Liver (tissue), 9 donors: ENCODE results near the gene LHCGR. TPM values are rescaled to one million over a fixed set of nuclear protein-coding genes. Genes with fewer than 3 reads are reported as not detected.

ENCODE experiments used
- DNase-seq: peaks from one replicate; pipeline ENCODE4 v3.0.0-alpha.2; 2017; ENCODE audit warnings: low spot score
- H3K27ac ChIP-seq, 2 donors: one replicate each; pipeline ENCODE4 v1.7.0; 2013; ENCODE audit warnings: inconsistent platforms in 2 of 2, low read length in 2 of 2, control low read depth in 1 of 2, low read depth in 1 of 2, mild to moderate bottlenecking in 1 of 2
- H3K27me3 ChIP-seq, 4 donors: one replicate each; pipeline versions ENCODE4 v1.6.1 to v1.7.0; 2013; ENCODE audit warnings: low read length in 3 of 4, inconsistent platforms in 1 of 4, mild to moderate bottlenecking in 1 of 4, moderate library complexity in 1 of 4; ENCODE audit not compliant: control insufficient read depth in 4 of 4, insufficient read depth in 4 of 4
- H3K36me3 ChIP-seq, 4 donors: one replicate each; pipeline versions ENCODE4 v1.6.1 to v1.7.0; 2013; ENCODE audit warnings: low read length in 3 of 4, mild to moderate bottlenecking in 3 of 4, low read depth in 1 of 4, moderate library complexity in 1 of 4; ENCODE audit not compliant: control insufficient read depth in 4 of 4, insufficient read depth in 3 of 4
- H3K4me1 ChIP-seq, 4 donors: one replicate each; pipeline versions ENCODE4 v1.6.1 to v1.7.0; 2013; ENCODE audit warnings: low read length in 3 of 4, mild to moderate bottlenecking in 3 of 4, moderate library complexity in 1 of 4; ENCODE audit not compliant: control insufficient read depth in 4 of 4, insufficient read depth in 4 of 4
- H3K4me3 ChIP-seq, 3 donors: one replicate each; pipeline versions ENCODE4 v1.6.1 to v1.7.0; 2013; ENCODE audit warnings: low read length in 3 of 3, control low read depth in 1 of 3, low read depth in 1 of 3, mild to moderate bottlenecking in 1 of 3
- H3K9ac ChIP-seq, 2 donors: one replicate each; pipeline ENCODE4 v1.7.0; 2013; ENCODE audit warnings: low read length in 2 of 2, mild to moderate bottlenecking in 2 of 2, moderate library complexity in 2 of 2, control low read depth in 1 of 2, low read depth in 1 of 2
- H3K9me3 ChIP-seq, 4 donors: one replicate each; pipeline versions ENCODE4 v1.6.1 to v1.7.0; 2013; ENCODE audit warnings: low read length in 3 of 4; ENCODE audit not compliant: control insufficient read depth in 4 of 4
- EGR1 ChIP-seq, 2 donors: IDR thresholded peaks; 2 replicates each; pipeline ENCODE4 v1.6.1; 2016 to 2018; ENCODE audit warnings: antibody characterized with exemption in 2 of 2, low read depth in 2 of 2
- FOXA1 ChIP-seq: IDR thresholded peaks from 2 replicates; pipeline ENCODE4 v1.6.1; 2016; ENCODE audit warnings: antibody characterized with exemption
- FOXA2 ChIP-seq: IDR thresholded peaks from 2 replicates; pipeline ENCODE4 v1.6.1; 2016; ENCODE audit warnings: antibody characterized with exemption
- GABPA ChIP-seq, 2 donors: IDR thresholded peaks in 1 of 2; conservative IDR thresholded peaks in 1 of 2; 2 replicates each; pipeline ENCODE4 v1.6.1; 2016; ENCODE audit warnings: antibody characterized with exemption in 2 of 2, mild to moderate bottlenecking in 1 of 2, moderate library complexity in 1 of 2
- HNF4G ChIP-seq: IDR thresholded peaks from 2 replicates; pipeline ENCODE4 v1.6.1; 2016; ENCODE audit warnings: antibody characterized with exemption
- JUND ChIP-seq, 2 donors: IDR thresholded peaks; 2 replicates each; pipeline ENCODE4 v1.6.1; 2016; ENCODE audit warnings: antibody characterized with exemption in 2 of 2
- NR2F2 ChIP-seq: IDR thresholded peaks from 2 replicates; pipeline ENCODE4 v1.6.1; 2016; ENCODE audit warnings: antibody characterized with exemption
- RAD21 ChIP-seq, 2 donors: IDR thresholded peaks; 2 replicates each; pipeline ENCODE4 v1.6.1; 2016; ENCODE audit warnings: antibody characterized with exemption in 2 of 2, mild to moderate bottlenecking in 2 of 2
- RXRA ChIP-seq, 2 donors: IDR thresholded peaks; 2 replicates each; pipeline ENCODE4 v1.6.1; 2017 to 2018; ENCODE audit warnings: antibody characterized with exemption in 2 of 2, mild to moderate bottlenecking in 1 of 2
- SP1 ChIP-seq: IDR thresholded peaks from 2 replicates; pipeline ENCODE4 v1.6.1; 2018; ENCODE audit warnings: antibody characterized with exemption, mild to moderate bottlenecking
- YY1 ChIP-seq: IDR thresholded peaks from 2 replicates; pipeline ENCODE4 v1.6.1; 2016; ENCODE audit warnings: antibody characterized with exemption, mild to moderate bottlenecking
- WGBS: extraction: QIAGEN DNeasy Blood & Tissue Kit; methylation state at CpG from one replicate; pipeline ENCODE4 v1.1.7; 2013; 5-methylcytosine and 5-hydroxymethylcytosine counted together
- polyA plus RNA-seq, 2 donors: library from polyadenylated mRNA; stranded (reverse) in 1 of 2; unstranded in 1 of 2; fragments of 200-250 nt in 1 of 2; fragments of >200 nt in 1 of 2; fragmentation: Nextera tagmentation in 1 of 2; extraction: Ambion mirVana in 1 of 2; gene quantifications; one replicate each; pipeline versions ENCODE4 v1.2.1 to v1.2.3, GENCODE V29; 2013 to 2015
- total RNA-seq, 2 donors: library from RNA; depleted of rRNA; stranded (reverse); fragments of >200 nt; gene quantifications; one replicate each; pipeline ENCODE4 v1.2.3, GENCODE V29; 2014
- TF ChIP-seq, protein P1 (sequence below): IDR thresholded peaks from 2 replicates; pipeline ENCODE4 v1.6.1; 2016; ENCODE audit warnings: antibody characterized with exemption
- TF ChIP-seq, protein P2 (sequence below): IDR thresholded peaks from 2 replicates; pipeline ENCODE4 v1.6.1; 2016; ENCODE audit warnings: antibody characterized with exemption, mild to moderate bottlenecking
- TF ChIP-seq, protein P3 (sequence below): IDR thresholded peaks from 2 replicates; pipeline ENCODE4 v1.6.1; 2016; ENCODE audit warnings: antibody characterized with exemption
- TF ChIP-seq, protein P4 (sequence below): fragments of 150-350 bp; IDR thresholded peaks from 2 replicates; pipeline ENCODE4 v1.5.1; 2017; ENCODE audit warnings: improper control_type of control experiment, low read depth, low read length; ENCODE audit not compliant: missing input control
- donor health status: healthy.
- donor health status: healthy.
- donor health status: healthy.
- donor health status: healthy.
- donor health status: healthy.

LHCGR gene
- total and polyA plus RNA-seq, 4 donors: not detected

DNA sequence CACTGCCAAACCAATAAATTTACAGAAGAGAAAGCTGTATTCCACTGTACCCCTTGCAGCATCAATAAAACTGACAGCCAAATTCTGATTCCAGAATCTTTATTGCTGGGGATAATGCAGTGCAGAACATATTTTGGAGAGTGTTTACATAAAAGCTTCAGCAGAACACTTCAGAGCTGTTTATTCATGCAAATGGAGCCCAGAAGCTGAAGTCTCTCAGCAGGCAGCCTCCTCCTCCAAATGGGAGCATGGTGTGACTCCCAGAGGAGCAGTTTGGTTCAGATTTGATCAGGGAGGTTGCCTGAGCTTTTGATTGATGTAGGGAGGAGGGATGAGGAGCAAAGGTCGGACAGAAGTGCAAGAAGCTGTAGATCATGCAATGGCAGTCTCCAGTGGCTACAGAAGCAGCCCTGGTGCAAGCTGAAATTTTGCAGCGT, 22.4 kb downstream of the LHCGR start:
- TF ChIP-seq, protein P1, sequence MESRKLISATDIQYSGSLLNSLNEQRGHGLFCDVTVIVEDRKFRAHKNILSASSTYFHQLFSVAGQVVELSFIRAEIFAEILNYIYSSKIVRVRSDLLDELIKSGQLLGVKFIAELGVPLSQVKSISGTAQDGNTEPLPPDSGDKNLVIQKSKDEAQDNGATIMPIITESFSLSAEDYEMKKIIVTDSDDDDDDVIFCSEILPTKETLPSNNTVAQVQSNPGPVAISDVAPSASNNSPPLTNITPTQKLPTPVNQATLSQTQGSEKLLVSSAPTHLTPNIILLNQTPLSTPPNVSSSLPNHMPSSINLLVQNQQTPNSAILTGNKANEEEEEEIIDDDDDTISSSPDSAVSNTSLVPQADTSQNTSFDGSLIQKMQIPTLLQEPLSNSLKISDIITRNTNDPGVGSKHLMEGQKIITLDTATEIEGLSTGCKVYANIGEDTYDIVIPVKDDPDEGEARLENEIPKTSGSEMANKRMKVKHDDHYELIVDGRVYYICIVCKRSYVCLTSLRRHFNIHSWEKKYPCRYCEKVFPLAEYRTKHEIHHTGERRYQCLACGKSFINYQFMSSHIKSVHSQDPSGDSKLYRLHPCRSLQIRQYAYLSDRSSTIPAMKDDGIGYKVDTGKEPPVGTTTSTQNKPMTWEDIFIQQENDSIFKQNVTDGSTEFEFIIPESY: no peak
- TF ChIP-seq, protein P2, sequence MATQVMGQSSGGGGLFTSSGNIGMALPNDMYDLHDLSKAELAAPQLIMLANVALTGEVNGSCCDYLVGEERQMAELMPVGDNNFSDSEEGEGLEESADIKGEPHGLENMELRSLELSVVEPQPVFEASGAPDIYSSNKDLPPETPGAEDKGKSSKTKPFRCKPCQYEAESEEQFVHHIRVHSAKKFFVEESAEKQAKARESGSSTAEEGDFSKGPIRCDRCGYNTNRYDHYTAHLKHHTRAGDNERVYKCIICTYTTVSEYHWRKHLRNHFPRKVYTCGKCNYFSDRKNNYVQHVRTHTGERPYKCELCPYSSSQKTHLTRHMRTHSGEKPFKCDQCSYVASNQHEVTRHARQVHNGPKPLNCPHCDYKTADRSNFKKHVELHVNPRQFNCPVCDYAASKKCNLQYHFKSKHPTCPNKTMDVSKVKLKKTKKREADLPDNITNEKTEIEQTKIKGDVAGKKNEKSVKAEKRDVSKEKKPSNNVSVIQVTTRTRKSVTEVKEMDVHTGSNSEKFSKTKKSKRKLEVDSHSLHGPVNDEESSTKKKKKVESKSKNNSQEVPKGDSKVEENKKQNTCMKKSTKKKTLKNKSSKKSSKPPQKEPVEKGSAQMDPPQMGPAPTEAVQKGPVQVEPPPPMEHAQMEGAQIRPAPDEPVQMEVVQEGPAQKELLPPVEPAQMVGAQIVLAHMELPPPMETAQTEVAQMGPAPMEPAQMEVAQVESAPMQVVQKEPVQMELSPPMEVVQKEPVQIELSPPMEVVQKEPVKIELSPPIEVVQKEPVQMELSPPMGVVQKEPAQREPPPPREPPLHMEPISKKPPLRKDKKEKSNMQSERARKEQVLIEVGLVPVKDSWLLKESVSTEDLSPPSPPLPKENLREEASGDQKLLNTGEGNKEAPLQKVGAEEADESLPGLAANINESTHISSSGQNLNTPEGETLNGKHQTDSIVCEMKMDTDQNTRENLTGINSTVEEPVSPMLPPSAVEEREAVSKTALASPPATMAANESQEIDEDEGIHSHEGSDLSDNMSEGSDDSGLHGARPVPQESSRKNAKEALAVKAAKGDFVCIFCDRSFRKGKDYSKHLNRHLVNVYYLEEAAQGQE: no peak
- TF ChIP-seq HNF4G: no peak
- TF ChIP-seq FOXA2: no peak
- TF ChIP-seq SP1: no peak
- TF ChIP-seq JUND (IDR thresholded peaks at IDR 0.05): no peak
- TF ChIP-seq, protein P3, sequence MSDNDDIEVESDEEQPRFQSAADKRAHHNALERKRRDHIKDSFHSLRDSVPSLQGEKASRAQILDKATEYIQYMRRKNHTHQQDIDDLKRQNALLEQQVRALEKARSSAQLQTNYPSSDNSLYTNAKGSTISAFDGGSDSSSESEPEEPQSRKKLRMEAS: no peak
- TF ChIP-seq FOXA1: no peak
- TF ChIP-seq EGR1 (IDR thresholded peaks at IDR 0.05; ENCODE audit: low read depth in 2 of 2): no peak
- TF ChIP-seq YY1: no peak
- TF ChIP-seq RAD21 (IDR thresholded peaks at IDR 0.05): no peak
- no peak for TF ChIP-seq NR2F2
- no peak for TF ChIP-seq RXRA (IDR thresholded peaks at IDR 0.05)
- TF ChIP-seq, protein P4, sequence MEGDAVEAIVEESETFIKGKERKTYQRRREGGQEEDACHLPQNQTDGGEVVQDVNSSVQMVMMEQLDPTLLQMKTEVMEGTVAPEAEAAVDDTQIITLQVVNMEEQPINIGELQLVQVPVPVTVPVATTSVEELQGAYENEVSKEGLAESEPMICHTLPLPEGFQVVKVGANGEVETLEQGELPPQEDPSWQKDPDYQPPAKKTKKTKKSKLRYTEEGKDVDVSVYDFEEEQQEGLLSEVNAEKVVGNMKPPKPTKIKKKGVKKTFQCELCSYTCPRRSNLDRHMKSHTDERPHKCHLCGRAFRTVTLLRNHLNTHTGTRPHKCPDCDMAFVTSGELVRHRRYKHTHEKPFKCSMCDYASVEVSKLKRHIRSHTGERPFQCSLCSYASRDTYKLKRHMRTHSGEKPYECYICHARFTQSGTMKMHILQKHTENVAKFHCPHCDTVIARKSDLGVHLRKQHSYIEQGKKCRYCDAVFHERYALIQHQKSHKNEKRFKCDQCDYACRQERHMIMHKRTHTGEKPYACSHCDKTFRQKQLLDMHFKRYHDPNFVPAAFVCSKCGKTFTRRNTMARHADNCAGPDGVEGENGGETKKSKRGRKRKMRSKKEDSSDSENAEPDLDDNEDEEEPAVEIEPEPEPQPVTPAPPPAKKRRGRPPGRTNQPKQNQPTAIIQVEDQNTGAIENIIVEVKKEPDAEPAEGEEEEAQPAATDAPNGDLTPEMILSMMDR: no peak
- no peaks in the 10 kb centered on the region for H3K36me3 ChIP-seq
- no peak overlapping the region for H3K4me3 ChIP-seq
- H3K9ac ChIP-seq: no peak overlapping the region
- no peaks in the 10 kb centered on the region for H3K4me1 ChIP-seq
- H3K27ac ChIP-seq: no peak overlapping the region
- no peaks in the 10 kb centered on the region for H3K9me3 ChIP-seq
- H3K27me3 ChIP-seq: no peaks in the 10 kb centered on the region
- WGBS: 23% methylated on average over 2 of the region's 2 CpGs
- DNase-seq: no peak

DNA sequence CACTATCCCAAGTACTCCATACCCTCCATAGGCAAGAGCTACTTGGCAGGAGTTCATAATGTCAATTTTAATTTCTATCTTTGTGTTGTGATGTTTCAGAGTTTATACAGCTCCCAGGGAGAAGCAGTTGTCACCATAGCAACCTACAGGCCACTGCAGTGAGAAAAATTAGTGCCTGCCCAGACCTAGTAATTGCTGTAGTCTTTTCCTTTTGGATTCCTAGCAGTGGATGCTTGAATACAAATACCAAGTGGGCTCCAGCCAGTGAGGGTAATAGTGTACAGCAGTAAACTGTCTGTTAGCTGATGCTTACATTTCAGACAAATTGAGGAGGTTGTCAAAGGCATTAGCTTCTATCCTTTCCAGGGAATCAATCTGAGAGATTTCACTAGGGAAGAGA, 26.7 kb downstream of the LHCGR start:
- no peak for DNase-seq
- H3K9me3 ChIP-seq: no peaks in the 10 kb centered on the region
- H3K4me3 ChIP-seq: no peak overlapping the region
- no peaks in the 10 kb centered on the region for H3K4me1 ChIP-seq
- H3K27me3 ChIP-seq: no peaks in the 10 kb centered on the region
- H3K27ac ChIP-seq: no peak overlapping the region
- TF ChIP-seq RXRA (IDR thresholded peaks at IDR 0.05): no peak
- no peak for TF ChIP-seq HNF4G
- no peak for TF ChIP-seq GABPA (IDR thresholded peaks at IDR 0.05 in 1 of 2, conservative IDR thresholded peaks at IDR 0.05 in 1 of 2)
- TF ChIP-seq, protein P1: no peak
- TF ChIP-seq EGR1 (IDR thresholded peaks at IDR 0.05; ENCODE audit: low read depth in 2 of 2): no peak
- no peak for TF ChIP-seq JUND (IDR thresholded peaks at IDR 0.05)
- H3K9ac ChIP-seq: no peak overlapping the region
- H3K36me3 ChIP-seq: no peaks in the 10 kb centered on the region
